ENCODE data around the gene SPIN1.

- TF ChIP-seq SUZ12 (IDR thresholded peaks at IDR 0.05; ENCODE audit: extremely low read depth, insufficient read depth, insufficient read length) (no peak), ZNF274 (IDR thresholded peaks at IDR 0.05; ENCODE audit: low read depth, low read length) (no peak)
These were observed 23.5 kb upstream of the SPIN1 start for GRCh38 chr9:88364706-88365105.

All from NT2/D1 (cell line).